Stimulated activated CD8-positive, alpha-beta memory T cell treated with anti-CD3 and anti-CD28 coated beads, Interleukin-12 subunit alpha, Interleukin-12 subunit beta, amount 100 ng/mL, for 24 hours (primary cell): ENCODE measurements around the gene CSNK2A2.
A peak's percentile ranks its signal among the peaks of the same experiment; 100 is the strongest.

Source experiments
- DNase-seq: peaks from one replicate; pipeline ENCODE4 v3.0.0-alpha.2; 2020; ENCODE audit errors: extremely low read depth

The CSNK2A2 gene

GRCh38 chr16:58138852-58139251 lies 59.1 kb downstream of the CSNK2A2 start:
- no peak for DNase-seq

GRCh38 chr16:58137581-58137980 lies 60.3 kb downstream of the CSNK2A2 start:
- DNase-seq: no peak

GRCh38 chr16:58129097-58129936 lies 68.6 kb downstream of the CSNK2A2 start, which contains the start of gene CFAP20:
Gene CFAP20, minus strand, starts transcription at chr16:58129381. Its CDS starts 266 bp downstream, at chr16:58129115.
- peak; percentile 92 for DNase-seq

- no peak for DNase-seq
These were observed 69.2 kb downstream of the CSNK2A2 start for GRCh38 chr16:58128711-58129096.

GRCh38 chr16:58128181-58128631 lies 69.7 kb downstream of the CSNK2A2 start:
- DNase-seq: no peak

- no peak for DNase-seq
These were observed 70.3 kb downstream of the CSNK2A2 start for GRCh38 chr16:58127634-58128033.

- DNase-seq: no peak
These were observed 70.8 kb downstream of the CSNK2A2 start for GRCh38 chr16:58127033-58127556.

- DNase-seq: no peak
These were observed 71.4 kb downstream of the CSNK2A2 start for GRCh38 chr16:58126451-58126961.

GRCh38 chr16:58125781-58126335 lies 72.0 kb downstream of the CSNK2A2 start:
- no peak for DNase-seq

GRCh38 chr16:58125041-58125440 lies 72.9 kb downstream of the CSNK2A2 start:
- DNase-seq: no peak

- no peak for DNase-seq
These were observed 73.3 kb downstream of the CSNK2A2 start for GRCh38 chr16:58124601-58124915.

- DNase-seq: no peak
These were observed 73.9 kb downstream of the CSNK2A2 start for GRCh38 chr16:58123896-58124600.

GRCh38 chr16:58121132-58121531 lies 76.8 kb downstream of the CSNK2A2 start:
- no peak for DNase-seq

- no peak for DNase-seq
These were observed 77.7 kb downstream of the CSNK2A2 start for GRCh38 chr16:58120234-58120633.

- no peak for DNase-seq
These were observed 78.4 kb downstream of the CSNK2A2 start for GRCh38 chr16:58119509-58119845.

GRCh38 chr16:58118801-58119508 lies 79.0 kb downstream of the CSNK2A2 start:
- DNase-seq: no peak

GRCh38 chr16:58116529-58116928 lies 81.4 kb downstream of the CSNK2A2 start:
- DNase-seq: no peak

GRCh38 chr16:58116081-58116480 lies 81.8 kb downstream of the CSNK2A2 start:
- no peak for DNase-seq

GRCh38 chr16:58114827-58115825 lies 82.8 kb downstream of the CSNK2A2 start:
- DNase-seq: no peak

GRCh38 chr16:58111302-58111627 lies 86.6 kb downstream of the CSNK2A2 start:
- no peak for DNase-seq
